NK-92 (cell line): Measurements from ENCODE around the gene NR0B2.
"Not testable (repeated sequence)": the region's sequence is repeated elsewhere in the genome, so short reads cannot be mapped to it uniquely, and the experiment has no call there.

Source experiments
- DNase-seq: peaks from one replicate; lab custom pipeline; 2025; ENCODE audit not compliant: unreplicated experiment; lab: John Stamatoyannopoulos, UW

Gene NR0B2

GRCh38 chr1:26913754-26914619, at the start of gene NR0B2:
NR0B2 (minus strand) TSS chr1:26913975; CDS start chr1:26913940, 35 bp downstream.
- DNase-seq = no peak

GRCh38 chr1:26961826-26962225, 48.1 kb upstream of the NR0B2 start:
- no peak for DNase-seq

DNA sequence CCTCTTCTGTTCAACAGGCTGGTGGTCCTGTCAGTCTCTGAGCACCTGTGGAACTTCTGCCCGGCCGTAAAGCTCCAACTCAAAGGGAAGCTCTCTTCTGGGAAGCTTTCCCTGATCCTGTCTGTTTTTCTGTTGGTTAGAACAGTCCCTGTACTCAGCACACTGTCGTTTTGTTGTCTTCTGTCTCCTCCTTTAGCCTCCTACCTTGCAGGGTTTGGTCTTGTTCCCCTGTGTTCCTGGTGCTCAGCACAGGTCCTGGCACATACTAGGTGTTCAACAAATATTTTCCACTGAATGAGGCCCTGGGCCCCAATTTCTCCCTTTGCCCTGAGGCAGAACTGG, 46.8 kb upstream of the NR0B2 start:
- no peak for DNase-seq

DNA sequence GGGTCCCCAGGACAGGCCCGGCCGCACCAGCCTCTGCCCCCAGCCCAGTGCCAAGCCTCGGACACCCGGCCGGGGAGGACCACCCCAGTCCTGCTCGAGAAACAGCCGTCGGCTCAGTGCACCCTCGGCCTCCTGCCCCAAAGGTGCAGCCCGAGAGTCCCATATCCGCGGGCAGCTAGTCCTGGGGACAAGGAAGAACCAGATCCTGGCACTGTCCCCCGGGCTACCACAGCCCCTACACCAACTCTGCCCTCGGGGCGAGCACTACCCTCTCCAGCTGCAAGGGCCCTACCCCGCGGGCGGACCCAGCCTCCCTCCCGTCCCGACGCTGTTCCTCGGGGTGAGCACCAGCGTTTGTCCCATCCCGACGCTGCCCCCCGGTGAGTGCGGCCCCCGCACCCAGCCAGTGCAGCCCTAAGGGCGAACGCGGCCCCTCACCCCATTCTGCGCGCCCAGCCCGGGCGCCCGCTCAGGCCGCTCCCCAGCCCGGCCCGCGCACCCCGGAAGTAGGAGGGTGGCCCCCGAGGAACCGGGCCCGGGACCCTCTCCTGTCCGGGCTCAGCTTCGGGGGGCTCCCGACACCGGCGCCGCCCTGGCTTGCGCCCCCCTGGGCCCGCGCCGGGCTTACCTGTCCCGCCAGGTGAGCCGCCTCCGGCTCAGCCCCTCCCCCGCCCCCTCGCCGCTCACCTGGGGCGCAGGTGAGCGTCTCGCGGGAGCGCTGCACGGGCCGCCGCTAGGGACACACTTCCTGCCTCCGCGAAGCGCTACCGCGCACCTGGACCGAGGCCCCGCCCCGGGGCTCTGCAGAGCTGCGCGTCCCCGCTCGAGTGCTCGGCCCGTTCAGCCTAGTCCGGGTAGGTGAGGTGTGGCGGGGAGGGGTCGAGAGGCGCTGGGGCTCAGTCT, 46.2 kb upstream of the NR0B2 start, which contains the start of gene KDF1:
Gene KDF1, minus strand, starts transcription at position 747 of the 903 bp plus-strand sequence. CDS start 8,088 bp downstream, outside the sequence.
- DNase-seq = no peak

- DNase-seq = no peak
Observed at GRCh38 chr1:26959270-26959669, 45.5 kb upstream of the NR0B2 start.

DNA sequence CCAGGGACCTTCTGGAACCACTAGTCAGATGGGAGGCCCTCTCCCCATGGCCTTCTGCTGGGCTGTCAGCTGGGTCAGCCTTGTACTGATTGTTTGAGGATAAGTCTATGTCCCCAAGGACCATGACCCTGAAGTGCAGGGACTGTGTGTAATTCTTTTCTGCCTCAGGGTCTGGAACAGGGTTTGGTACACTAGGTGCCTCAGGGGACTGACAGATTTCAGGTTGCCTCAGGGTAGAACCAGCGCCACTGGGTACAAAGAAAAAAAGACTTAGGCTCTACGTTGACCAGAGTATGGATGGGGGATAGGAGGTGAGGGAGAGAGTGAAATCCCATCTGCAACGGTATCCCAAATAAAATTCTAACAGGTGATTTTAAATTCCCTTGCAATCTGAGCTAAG, 43.5 kb upstream of the NR0B2 start:
- no peak for DNase-seq

- no peak for DNase-seq
Observed at GRCh38 chr1:26956321-26956720, 42.5 kb upstream of the NR0B2 start.

DNA sequence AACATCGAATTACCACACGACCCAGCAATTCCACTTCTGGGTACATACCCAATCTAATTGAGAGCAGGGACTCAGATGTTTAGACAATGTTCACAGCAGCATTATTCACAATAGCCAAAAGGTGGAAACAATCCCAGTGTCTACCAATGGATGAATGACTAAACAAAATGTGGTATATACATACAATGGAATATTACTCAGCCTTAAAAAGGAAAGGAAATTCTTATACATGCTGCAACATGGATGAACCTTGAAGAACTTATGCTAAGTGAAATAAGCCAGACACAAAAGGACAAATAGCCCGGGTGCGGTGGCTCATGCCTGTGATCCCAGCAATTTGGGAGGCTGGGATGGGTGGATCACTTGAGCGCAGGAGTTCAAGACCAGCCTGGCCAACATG, 39.6 kb upstream of the NR0B2 start:
- no peak for DNase-seq

GRCh38 chr1:26951821-26952497, 38.2 kb upstream of the NR0B2 start:
- DNase-seq = no peak

GRCh38 chr1:26951216-26951615, 37.4 kb upstream of the NR0B2 start:
- DNase-seq = no peak

DNA sequence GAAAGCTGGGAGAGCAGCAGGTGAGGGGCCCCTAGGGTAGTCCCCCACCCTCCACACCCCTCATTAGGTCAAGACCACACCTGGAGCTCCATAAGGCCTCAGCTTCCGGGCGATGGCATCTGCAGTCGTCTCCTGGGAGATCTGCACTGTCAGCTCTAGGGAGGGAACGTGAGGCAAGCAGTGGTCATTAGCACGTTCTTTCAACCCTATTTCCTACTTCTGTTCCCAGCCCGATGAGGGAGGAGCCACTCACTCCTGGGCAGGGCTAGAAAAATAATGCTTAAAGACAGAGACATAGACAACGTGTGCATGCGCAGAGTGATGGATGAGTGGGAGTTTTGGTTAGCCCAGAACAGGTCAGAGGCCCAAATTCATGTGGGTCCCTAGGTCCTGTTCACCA, 36.8 kb upstream of the NR0B2 start:
- no peak for DNase-seq

DNA sequence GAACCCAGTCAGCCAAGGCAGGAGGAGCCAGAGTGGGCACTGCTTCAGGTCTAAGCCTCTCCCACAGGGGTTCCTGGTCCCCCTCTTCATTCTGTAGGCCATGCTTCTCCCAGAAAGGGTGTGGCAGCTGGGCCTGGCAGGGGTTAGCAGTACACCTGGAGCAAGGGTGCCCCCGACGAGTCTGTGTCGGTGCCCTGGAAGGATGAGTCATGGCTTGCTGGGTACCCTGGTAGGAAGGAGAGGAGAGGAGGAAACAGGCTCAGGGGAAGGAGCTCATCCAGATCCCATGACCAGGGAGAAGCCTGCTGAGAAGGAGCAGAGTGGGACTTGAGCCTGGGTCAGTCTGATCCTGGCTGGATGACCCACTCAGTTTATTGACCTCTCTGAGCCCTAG, 36.1 kb upstream of the NR0B2 start:
- no peak for DNase-seq

GRCh38 chr1:26949266-26949925, 35.6 kb upstream of the NR0B2 start:
- no peak for DNase-seq

DNA sequence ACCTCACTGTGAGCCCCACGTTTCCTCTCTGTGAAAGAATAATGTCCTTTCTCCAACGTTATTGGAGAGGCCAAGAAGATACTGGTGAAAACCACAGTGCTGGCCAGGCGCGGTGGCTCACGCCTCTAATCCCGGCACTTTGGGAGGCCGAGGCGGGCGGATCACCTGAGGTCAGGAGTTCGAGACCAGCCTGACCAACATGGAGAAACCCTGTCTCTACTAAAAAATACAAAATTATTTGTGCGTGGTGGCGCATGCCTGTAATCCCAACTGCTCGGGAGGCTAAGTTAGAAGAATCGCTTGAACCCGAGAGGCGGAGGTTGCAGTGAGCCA, 34.9 kb upstream of the NR0B2 start:
- DNase-seq = not testable (repeated sequence)

DNA sequence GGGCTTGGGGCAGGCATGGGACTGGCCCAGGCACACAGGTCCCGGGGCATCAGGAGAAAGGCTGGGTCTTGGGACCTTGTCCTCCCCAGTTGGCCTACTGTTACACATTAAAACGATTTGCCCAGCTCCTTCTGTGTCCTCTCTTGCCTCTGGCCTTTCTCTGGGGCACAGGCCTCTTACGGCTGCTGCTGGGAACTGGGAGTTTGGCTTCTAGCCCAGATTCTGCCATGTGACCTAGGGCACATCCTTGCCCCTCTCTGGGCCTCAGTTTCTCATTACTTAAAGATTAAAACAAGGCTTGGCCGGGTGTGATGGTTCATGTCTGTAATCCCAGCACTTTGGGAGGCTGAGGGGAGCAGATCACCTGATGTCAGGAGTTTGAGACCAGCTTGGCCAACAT, 32.5 kb upstream of the NR0B2 start:
- no peak for DNase-seq

DNA sequence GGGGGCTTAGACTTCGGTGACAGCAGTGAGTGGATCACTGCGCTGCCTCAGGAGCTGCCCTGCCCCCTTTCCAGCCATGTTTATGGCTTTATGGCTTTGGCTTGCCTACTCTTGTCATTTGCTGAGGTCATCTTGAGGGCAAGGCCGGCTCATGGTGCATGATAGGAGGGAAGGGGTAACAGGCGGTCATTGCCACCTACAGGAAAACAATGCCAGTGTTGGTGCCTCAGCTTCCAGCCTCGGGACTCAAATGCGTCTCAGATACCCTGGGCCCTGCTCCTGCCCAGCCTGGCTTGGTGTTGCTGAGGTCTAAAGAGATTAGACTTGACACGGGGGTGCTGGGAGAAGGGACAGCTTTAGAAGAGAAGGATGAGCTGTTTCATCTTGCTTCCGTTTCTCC, 32.0 kb upstream of the NR0B2 start:
- DNase-seq = no peak

- no peak for DNase-seq
Observed at GRCh38 chr1:26945138-26945537, 31.4 kb upstream of the NR0B2 start.

DNA sequence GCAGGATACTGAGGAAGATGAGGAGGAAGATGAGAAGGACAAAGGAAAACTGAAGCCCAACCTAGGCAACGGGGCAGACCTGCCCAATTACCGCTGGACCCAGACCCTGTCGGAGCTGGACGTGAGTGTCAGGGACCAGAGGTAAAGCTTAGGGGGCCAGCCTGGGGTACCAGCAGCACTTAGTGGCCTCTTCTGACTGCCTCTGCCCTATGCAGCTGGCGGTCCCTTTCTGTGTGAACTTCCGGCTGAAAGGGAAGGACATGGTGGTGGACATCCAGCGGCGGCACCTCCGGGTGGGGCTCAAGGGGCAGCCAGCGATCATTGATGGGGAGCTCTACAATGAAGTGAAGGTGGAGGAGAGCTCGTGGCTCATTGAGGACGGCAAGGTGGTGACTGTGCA, 28.9 kb upstream of the NR0B2 start:
- no peak for DNase-seq

GRCh38 chr1:26941311-26941710, 27.5 kb upstream of the NR0B2 start:
- no peak for DNase-seq

GRCh38 chr1:26938659-26939025, 24.9 kb upstream of the NR0B2 start:
- DNase-seq = no peak

DNA sequence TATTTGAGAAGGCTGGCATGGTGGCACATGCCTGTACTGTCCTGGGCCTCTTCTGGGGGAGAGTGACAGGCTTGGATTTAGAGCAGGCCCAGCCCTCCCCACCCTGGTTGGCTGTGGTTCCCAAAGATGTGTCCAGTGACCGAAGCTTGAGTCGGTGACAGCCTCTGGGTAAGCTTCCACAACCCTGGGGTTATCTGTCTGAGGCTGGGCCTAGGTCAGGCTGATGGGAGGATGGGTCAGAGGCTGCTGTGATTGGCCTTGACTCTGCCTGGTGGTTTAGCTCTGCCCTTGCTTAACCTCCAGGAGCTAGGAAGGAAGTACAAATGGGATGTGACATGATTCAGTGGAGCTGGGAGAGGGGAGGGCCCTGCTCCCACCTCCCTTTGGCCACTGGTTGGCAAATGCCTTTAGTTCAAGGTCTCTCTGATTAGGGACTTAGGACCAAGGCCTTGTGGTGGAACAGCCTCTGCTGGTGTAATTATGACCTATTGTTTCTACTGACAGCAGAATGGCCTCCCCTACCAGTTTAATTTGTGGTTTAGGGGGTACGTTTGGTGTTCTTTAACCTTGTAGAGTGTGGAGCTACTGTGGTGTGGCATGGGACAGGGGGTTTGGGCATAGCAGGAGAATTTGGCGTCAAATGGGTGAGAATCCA, 24.4 kb upstream of the NR0B2 start:
- no peak for DNase-seq
